BJ (cell line): ENCODE measurements around the gene GAPVD1. TPM values are rescaled to one million over a fixed set of nuclear protein-coding genes. Genes with fewer than 3 reads are reported as not detected.
"Not testable (repeated sequence)": the region's sequence is repeated elsewhere in the genome, so short reads cannot be mapped to it uniquely, and the experiment has no call there.

ENCODE experiments used
- CTCF ChIA-PET: fragments of 350-600 bp; formaldehyde crosslinking; extraction: SDS; loops from one replicate; lab custom pipeline; 2021; ENCODE audit warnings: antibody characterized with exemption, inconsistent platforms; lab: Yijun Ruan, JAX
- POLR2A ChIA-PET: fragments of 300-600 bp; sonication (Branson Sonifier 250); formaldehyde crosslinking; extraction: SDS; loops from one replicate; lab custom pipeline; 2021; ENCODE audit warnings: antibody characterized with exemption; lab: Charles Lee
- DNase-seq: peaks from one replicate; pipeline ENCODE4 v3.0.0-alpha.2; 2011; ENCODE audit warnings: low read depth
- H3K27me3 ChIP-seq: 2 replicates; pipeline ENCODE4 v1.6.0; 2011; ENCODE audit warnings: low read length; ENCODE audit not compliant: control insufficient read depth, insufficient read depth
- H3K36me3 ChIP-seq: 2 replicates; pipeline ENCODE4 v1.5.1; 2011; ENCODE audit warnings: low read length; ENCODE audit not compliant: control insufficient read depth, insufficient read depth
- H3K4me3 ChIP-seq: 2 replicates; pipeline ENCODE4 v1.5.1; 2011; ENCODE audit warnings: low read depth, mild to moderate bottlenecking, control low read depth, low read length
- polyA plus RNA-seq: library from polyadenylated mRNA; depleted of rRNA; stranded (reverse); fragments of >200 nt; gene quantifications from 2 replicates; pipeline ENCODE4 v1.2.3, GENCODE V29; 2011
- TF ChIP-seq, protein P1 (sequence below): IDR thresholded peaks from 2 replicates; pipeline ENCODE4 v1.5.1; 2011; ENCODE audit warnings: low read depth, mild to moderate bottlenecking, control low read depth, inconsistent platforms, low read length, moderate library complexity; ENCODE audit not compliant: insufficient read depth

GAPVD1 gene
- polyA plus RNA-seq, 1 experiment, result 11.6 TPM

DNA sequence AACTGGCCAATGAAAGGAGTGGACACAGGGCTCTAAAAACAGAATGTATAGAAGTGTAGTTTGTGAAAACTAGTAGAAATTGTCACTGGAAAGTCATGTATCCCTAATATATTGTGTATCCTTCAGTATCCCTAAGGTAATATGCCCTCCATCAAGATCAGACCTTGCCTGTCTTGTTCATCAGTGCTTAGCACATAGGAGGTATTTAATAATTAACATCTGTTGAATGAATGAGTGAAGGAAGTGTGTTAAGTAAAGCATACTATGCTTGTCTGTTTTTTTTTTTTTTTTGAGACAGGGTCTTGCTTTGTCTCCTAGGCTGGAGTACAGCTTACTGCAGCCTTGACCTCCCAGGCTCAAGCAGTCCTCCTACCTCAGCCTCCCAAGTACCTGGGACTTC is 15.8 kb downstream of the GAPVD1 start:
- H3K4me3 ChIP-seq, result no peak overlapping the region
- no peak for DNase-seq
- ChIA-PET CTCF (interaction anchor here (1.2 kb wide), 1 partner anchor 10 kb away, joined by 3 read pairs; no protein-coding TSS in a partner anchor), POLR2A (no interaction called here)
- no peaks in the 10 kb centered on the region for H3K27me3 ChIP-seq
- TF ChIP-seq, protein P1, sequence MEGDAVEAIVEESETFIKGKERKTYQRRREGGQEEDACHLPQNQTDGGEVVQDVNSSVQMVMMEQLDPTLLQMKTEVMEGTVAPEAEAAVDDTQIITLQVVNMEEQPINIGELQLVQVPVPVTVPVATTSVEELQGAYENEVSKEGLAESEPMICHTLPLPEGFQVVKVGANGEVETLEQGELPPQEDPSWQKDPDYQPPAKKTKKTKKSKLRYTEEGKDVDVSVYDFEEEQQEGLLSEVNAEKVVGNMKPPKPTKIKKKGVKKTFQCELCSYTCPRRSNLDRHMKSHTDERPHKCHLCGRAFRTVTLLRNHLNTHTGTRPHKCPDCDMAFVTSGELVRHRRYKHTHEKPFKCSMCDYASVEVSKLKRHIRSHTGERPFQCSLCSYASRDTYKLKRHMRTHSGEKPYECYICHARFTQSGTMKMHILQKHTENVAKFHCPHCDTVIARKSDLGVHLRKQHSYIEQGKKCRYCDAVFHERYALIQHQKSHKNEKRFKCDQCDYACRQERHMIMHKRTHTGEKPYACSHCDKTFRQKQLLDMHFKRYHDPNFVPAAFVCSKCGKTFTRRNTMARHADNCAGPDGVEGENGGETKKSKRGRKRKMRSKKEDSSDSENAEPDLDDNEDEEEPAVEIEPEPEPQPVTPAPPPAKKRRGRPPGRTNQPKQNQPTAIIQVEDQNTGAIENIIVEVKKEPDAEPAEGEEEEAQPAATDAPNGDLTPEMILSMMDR, result no peak
- H3K36me3 ChIP-seq, result no peaks in the 10 kb centered on the region; the same call in 1 of the 2 replicates

DNA sequence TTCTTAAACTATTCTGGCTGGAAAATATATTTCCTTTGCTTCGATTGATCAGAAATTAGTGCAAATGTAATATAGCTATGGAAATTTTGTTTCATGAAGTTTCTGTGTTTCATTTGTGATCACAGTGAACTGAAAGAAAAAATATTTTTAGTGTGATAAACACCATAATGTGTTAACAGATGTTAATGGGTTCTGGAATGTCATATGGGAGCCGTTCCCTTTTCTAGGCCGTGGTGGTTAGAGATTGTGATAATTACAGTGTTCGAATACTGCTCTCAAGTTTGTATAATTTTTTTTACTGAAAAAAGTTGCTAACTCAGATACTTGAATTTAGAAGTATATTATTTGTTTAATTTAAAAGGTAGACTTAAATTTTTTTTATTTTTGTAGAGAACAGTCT is 19.3 kb downstream of the GAPVD1 start:
- TF ChIP-seq, protein P1, result no peak
- no peaks in the 10 kb centered on the region for H3K27me3 ChIP-seq
- no peak for DNase-seq
- no peak overlapping the region for H3K4me3 ChIP-seq
- H3K36me3 ChIP-seq, result no peaks in the 10 kb centered on the region; the same call in 1 of the 2 replicates
- CTCF ChIA-PET, result interaction anchor here (1.1 to 1.2 kb wide), 2 partner anchors 24 kb away, joined by 3 read pairs; no protein-coding TSS in a partner anchor
- POLR2A ChIA-PET, result no interaction called here

DNA sequence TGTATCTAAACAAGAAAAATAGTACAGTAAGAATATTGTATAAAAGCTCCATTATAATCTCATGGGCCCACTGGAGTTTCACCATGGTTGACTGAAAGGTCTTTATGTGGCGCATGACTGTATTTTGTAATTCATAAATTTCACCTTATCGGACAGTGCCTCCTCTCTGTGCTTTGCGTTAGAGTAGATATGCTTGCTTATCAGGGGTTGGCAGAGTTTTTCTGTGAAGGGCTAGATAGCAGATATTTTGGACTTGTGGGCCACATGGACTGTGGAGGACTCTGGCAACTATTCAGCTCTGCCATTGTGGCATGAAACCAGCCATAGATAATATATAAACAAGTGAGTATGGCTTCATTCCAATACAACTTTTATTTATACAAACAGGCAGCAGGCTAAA is 23.2 kb downstream of the GAPVD1 start:
- no peak overlapping the region for H3K4me3 ChIP-seq
- ChIA-PET POLR2A (no interaction called here), CTCF (no interaction called here)
- DNase-seq, result no peak
- H3K27me3 ChIP-seq, result no peaks in the 10 kb centered on the region
- TF ChIP-seq, protein P1, result no peak
- no peaks in the 10 kb centered on the region for H3K36me3 ChIP-seq

DNA sequence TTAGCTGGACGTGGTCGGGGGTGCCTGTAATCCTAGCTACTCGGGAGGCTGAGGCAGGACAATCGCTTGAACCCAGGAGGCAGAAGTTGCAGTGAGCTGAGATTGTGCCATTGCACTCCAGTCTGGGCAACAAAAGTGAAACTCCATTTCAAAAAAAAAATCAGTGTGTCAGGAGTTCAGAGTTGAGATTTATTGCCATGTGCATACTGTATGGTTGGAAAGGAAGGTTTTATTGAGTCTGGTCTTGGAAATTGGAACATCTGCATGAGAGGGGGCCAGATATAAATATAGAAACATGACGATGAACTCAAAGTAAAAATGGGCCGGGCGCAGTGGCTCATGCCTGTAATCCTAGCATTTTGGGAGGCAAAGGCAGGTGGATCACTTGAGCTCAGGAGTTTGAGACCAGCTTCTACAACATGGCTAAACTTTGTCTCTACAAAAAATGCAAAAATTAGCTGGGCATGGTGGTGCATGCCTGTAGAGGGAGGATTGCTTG is 25.4 kb downstream of the GAPVD1 start:
- DNase-seq, H3K36me3 ChIP-seq, POLR2A ChIA-PET, H3K4me3 ChIP-seq, H3K27me3 ChIP-seq: not testable (repeated sequence)
- CTCF ChIA-PET, result interaction anchor here (1.1 kb wide), 1 partner anchor 10 kb away, joined by 3 read pairs; no protein-coding TSS in a partner anchor

DNA sequence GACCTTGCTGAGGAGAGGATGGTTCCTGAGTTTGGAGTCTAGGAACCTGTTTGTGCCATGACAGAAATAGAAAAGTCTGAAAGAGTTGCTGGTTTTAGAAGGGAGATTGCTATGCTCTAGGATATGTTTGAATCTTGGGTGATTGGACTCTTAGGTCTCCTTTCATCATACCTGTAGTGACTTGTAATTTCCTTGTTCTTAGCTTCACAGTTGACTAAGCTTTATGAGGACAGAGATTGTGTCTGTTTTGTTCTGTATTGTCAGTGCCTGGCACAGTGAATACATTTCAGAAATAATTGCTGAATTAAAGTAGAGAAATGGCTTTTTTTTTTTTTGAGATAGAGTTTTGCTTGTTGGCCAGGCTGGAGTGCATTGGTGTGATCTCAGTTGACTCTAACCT is 31.5 kb downstream of the GAPVD1 start:
- Histone ChIP-seq H3K27me3 (no peaks in the 10 kb centered on the region), H3K4me3 (no peak overlapping the region), H3K36me3 (peaks cover 2% of the 10 kb centered on the region; the same call in 1 of the 2 replicates)
- no peak for DNase-seq
- POLR2A ChIA-PET, result no interaction called here
- TF ChIP-seq, protein P1, result no peak
- CTCF ChIA-PET, result interaction anchor here (0.5 kb wide), 1 partner anchor 90 kb away, joined by 3 read pairs; no protein-coding TSS in a partner anchor

DNA sequence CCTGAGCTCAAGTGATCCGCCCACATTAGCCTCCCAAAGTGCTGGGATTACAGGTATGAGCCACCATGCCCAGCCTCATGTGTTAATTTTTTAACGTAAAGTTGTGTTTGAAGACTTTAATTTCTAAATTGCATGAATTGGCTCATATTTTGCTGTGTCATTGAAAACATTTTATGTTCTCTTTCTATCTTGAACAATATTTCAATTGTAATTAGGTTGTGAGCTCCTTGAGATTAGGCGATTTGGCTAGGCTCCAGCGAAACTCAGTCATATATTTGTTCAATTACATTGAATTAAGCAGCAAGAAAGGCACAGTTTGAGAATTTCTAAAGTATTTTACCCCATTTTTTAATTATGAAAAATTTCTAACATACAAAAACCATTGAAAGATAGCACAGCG is 34.0 kb downstream of the GAPVD1 start:
- Histone ChIP-seq H3K27me3 (no peaks in the 10 kb centered on the region), H3K4me3 (no peak overlapping the region), H3K36me3 (peaks cover 1% of the 10 kb centered on the region; the same call in 1 of the 2 replicates)
- ChIA-PET CTCF (no interaction called here), POLR2A (no interaction called here)
- DNase-seq, result no peak
- TF ChIP-seq, protein P1, result no peak
